C4-2B (cell line): ENCODE data around the gene CLEC12A.

Experiments used
- CTCF ChIP-seq: fragments of 450-650 bp; conservative IDR thresholded peaks from 2 replicates; pipeline ENCODE4 v1.5.1; 2017; ENCODE audit warnings: mild to moderate bottlenecking
- ZFX ChIP-seq: fragments of 450-650 bp; IDR thresholded peaks from 2 replicates; pipeline ENCODE4 v1.6.1; 2017

DNA sequence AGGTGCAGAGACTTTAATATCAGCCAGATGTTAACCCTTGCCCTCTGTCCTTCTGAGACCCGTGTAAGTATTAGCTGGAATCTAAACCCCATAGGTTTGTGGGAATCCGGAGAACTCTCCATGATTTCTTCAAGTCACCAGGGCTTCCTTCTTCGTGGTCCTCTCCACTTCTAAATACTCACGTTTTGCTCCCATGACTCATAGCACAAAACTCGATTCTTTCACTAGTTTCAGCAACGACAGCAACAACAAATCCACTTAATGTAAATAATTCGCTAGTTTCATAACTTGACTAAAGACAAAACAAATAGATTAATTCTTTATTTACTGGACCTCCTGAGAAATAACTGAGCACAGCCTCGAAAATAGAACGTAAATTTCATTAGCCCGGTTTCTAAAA, 34.6 kb upstream of the CLEC12A start:
- no peak for TF ChIP-seq CTCF
- no peak for TF ChIP-seq ZFX
